ENCODE results near the gene TM6SF1. TPM values are rescaled to one million over a fixed set of nuclear protein-coding genes. Genes with fewer than 3 reads are reported as not detected.

The TM6SF1 gene
- total and polyA plus RNA-seq, 9 of the 15 experiments (the other 6 are each of a cell fraction or from before 2014, with no cell fraction given) = 1.0 to 5.6 (median 3.5) TPM

- no peak for TF ChIP-seq RREB1 (CRISPR knock-in tag; IDR thresholded peaks at IDR 0.05)
- TF ChIP-seq NCOR1 (IDR thresholded peaks at IDR 0.05) = peak; percentile 91
- peak; percentile 81; the same call in 1 of the 2 replicates for TF ChIP-seq GATAD2A (IDR thresholded peaks at IDR 0.05)
- TF ChIP-seq ZNF518B (CRISPR knock-in tag; IDR thresholded peaks at IDR 0.05) = no peak
- TF ChIP-seq MITF (IDR thresholded peaks at IDR 0.05) = peak; percentile 79; the same call in 1 of the 2 replicates
- peak in 1 of 2 experiments; percentile 69; a peak in 2 of 4 replicates for TF ChIP-seq HDAC1 (IDR thresholded peaks at IDR 0.05)
- no peak for TF ChIP-seq SAFB (IDR thresholded peaks at IDR 0.05; ENCODE audit: borderline replicate concordance, low read depth, low read length)
- no peak for TF ChIP-seq TRIM28 (IDR thresholded peaks at IDR 0.05)
- TF ChIP-seq FOXA3 (CRISPR knock-in tag; conservative IDR thresholded peaks at IDR 0.05 in 1 of 2, IDR thresholded peaks at IDR 0.05 in 1 of 2) = peak; percentile 71 to 78; a peak in 3 of 4 replicates
- no peak for TF ChIP-seq YBX1 (IDR thresholded peaks at IDR 0.05)
- TF ChIP-seq PTTG1 (tag; IDR thresholded peaks at IDR 0.05; ENCODE audit: low read depth) = no peak
- no peak for TF ChIP-seq HSF4 (CRISPR knock-in tag; IDR thresholded peaks at IDR 0.05; ENCODE audit: borderline replicate concordance)
- TF ChIP-seq RBM17 (IDR thresholded peaks at IDR 0.05; ENCODE audit: borderline replicate concordance, low read depth, low read length) = no peak
- TF ChIP-seq ZNF586 (CRISPR knock-in tag; conservative IDR thresholded peaks at IDR 0.05) = no peak
- no peak for TF ChIP-seq ZFP1 (CRISPR knock-in tag; IDR thresholded peaks at IDR 0.05)
- TF ChIP-seq HMGXB4 (CRISPR knock-in tag; IDR thresholded peaks at IDR 0.05) = no peak
Measured at GRCh38 chr15:83092309-83092976, 15.0 kb upstream of the TM6SF1 start (continued).

Measured in K562 (cell line).